HuH-7 (cell line): ENCODE measurements around the gene CLIP4.
A peak's percentile ranks its signal among the peaks of the same experiment; 100 is the strongest.

Source experiments
- DNase-seq: peaks from one replicate; pipeline ENCODE4 v3.0.0; 2011; ENCODE audit warnings: low spot score

Gene CLIP4

DNA sequence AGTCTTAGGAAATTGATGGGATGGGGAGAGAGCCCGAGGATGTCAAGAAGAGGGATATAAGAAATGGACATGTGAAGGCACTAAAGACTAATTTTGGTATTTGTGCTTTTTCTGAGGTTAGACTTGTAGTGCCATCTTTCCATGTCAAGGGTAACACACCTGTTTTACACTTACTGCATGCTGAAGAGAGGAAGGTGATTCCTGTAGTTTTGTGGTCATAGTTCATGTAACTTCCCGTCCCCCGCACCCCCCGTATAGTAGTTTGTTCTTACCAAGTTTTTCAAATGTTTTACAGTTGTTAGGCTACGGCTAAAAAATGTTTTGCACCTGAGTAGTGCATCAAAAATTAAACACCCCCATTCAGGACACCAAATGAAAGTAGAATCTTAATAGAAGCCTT, 73.8 kb downstream of the CLIP4 start:
- DNase-seq, result no peak

DNA sequence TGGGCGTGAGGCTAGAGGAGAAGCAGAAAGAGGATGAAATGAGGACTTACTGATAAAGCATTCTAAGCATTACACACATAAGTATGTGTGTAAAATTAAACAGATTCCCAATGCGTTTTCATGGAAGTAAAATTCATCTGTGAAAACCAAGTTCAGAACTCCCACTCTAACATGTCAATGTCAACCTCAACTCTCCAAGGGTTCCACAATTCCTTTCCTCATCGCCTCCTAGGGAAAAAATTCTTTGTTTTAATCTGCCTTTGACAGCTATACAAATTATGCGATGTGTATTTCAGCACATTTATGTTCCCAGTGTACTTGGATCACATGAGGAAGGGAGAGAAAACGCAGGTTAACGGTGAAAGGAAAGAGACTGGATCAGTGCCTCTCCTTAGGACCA, 76.6 kb downstream of the CLIP4 start:
- no peak for DNase-seq

DNA sequence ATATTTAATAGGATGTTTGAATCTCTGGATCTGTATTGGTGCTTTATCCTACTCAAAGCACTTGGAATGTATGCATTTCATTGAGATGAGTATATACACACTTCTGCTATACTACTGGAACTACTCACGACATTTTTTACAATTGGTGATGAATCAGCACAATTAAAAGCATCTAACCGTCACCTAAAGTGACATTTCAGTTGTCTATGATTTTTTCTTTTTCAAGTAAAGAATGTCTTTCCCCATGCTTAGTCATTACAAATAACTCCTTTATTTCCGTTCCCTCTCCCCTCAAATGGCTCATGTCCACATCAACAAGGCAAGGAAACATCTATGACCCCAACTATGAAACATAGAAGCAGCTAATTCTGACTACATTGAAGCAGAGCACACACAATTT, 77.3 kb downstream of the CLIP4 start:
- DNase-seq, result no peak

DNA sequence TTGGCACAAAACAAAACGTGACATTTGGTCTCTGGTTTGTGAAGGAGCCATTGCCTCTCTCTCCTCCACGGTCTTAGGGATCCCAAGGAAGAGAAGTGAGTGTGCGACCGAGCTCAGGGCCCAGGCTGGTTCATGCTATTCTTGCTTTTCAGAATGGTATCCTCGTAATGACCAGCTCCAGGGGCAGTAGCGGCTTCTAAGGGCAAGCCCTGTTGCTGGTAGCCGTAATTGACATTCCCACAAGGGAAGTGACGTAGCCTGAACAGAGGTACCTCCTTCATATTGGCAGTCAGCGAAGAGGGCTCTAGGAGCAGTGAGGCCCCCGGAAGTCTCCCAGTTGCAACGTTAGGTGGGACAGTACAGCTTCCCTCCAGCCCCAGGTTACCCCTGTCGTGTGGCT, 77.9 kb downstream of the CLIP4 start:
- no peak for DNase-seq

DNA sequence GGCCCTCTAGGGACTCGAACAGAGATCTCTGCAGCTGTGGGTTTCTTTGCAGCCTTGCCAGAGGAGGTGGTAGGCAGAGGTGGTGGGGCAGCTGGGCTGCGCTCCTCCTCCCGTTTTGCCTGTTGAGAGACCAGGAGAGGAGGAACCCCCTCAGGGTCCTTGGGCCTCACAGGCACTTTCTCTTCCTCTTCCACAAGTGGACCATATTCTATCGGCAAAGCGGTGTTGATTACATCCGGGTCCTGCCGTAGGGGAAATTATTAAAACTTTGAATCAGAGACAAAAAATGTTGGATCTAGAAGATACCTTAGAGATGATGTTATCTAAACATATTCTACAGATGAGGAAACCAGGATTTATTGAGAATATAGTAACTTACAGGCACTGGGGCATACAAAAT, 78.5 kb downstream of the CLIP4 start:
- no peak for DNase-seq

DNA sequence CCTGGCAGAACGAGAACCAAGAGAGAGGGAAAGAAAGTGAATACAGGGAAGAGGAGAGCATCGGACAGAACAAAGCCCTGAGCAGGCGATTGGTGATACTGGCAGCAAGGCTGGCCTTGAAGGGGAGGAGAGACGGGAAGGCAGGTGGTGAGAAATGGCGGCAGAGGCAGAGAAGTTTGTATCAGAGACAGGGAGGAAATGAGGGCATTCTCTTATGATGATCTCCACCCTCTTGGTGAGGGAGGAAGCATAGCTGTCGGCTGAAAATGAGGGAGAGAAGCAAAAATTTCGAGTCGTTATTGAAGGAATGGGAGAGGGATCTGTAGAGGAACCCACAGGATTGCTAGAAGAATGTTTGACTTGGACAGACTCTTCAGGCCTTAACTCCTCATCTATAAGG, 80.6 kb downstream of the CLIP4 start:
- DNase-seq, result no peak

DNA sequence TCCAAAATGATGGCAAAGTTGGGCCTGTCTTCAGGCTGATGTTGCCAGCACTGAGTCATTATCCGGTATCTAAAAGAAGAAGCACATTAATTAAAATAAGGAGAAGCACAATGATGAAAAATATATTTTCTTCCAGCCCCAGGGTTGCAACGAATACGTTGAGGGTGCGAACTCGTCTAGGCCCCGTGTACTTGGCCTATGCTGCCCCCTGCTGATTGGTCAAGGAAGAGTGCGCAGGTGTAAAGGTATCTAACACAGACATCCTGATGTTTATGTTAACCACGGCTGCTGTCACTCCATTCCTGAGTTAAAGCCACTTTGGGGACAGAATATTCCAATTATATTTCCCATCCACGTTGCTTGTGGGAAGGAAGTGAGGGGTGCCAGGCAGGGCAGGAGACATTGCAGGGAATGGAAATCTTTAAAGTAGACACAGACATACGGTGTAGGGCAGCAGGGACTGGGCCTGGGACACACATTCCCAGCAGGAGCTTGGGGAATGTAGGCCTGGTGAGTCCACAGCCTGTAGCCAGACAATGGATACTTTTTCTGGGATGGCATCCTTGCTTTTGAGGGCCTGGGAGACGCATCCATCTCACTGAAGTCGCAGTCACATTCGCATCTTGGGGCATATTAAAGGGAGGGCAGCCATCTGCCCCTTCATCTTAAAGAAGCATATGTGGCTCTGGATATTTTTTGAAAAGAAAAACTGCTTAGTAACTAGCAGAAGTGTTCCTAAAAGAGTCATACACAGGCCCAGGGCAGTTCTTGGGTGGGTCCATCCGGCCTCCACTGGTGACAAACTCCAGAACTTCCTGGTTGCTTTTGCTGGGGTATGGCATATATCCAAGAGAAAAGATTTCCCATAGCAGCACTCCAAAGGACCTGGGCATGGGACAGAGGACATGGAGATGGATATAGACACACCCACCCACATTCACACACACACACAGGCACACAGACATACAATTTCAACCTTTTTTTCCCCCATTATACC, 81.9 kb downstream of the CLIP4 start:
- peak; percentile 55 for DNase-seq

DNA sequence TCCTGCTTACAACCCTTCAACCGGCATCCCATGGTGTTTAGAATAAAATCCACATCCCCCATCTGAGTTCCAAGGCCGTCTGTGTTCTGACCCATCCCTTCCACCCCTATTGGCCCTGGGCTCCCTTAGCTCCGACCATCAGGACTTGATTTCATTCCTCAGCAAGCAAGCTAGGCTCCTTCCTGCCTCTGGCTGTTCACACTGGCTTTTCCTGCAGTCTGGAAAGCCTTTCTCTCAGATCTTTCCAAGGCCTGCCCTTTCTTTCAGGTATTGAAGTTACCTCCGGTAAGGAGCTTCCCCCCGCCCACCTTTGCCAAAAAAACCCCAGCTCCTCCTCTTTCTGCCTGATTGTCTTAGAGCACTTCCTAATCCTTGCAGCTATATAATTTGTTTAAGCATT, 86.8 kb downstream of the CLIP4 start:
- DNase-seq, result no peak

DNA sequence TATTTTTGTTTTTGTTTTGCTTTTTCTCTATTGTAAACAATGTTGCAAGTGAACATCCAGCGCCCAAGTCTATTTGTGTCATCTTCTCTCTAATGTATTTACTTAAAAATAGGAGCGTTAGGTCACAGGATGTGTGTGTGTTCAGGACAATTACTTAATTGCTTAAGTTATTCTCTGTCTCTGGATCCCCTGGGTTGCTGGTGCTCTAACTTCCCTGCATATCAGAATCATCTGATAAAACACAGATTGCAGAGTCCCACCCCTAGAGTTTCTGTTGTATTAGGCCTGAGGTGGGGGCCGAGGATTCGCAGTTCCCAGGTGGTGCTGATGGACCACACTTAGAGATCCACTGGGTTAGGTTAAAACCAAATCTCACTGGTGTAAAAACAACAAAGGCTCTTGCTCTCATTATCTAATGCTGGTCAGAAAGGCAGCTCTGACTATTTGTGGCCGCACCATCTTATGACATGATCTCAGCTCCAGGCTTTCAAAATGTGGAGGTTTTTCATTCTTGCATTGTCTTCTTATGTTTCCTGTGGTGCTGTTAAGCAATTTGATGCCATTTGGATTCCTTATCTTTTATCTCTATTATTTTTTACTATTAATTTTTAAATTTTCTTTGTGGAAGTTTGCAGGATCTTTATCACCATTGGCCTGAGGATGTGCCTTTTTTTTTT, 87.7 kb downstream of the CLIP4 start:
- DNase-seq, result no peak

DNA sequence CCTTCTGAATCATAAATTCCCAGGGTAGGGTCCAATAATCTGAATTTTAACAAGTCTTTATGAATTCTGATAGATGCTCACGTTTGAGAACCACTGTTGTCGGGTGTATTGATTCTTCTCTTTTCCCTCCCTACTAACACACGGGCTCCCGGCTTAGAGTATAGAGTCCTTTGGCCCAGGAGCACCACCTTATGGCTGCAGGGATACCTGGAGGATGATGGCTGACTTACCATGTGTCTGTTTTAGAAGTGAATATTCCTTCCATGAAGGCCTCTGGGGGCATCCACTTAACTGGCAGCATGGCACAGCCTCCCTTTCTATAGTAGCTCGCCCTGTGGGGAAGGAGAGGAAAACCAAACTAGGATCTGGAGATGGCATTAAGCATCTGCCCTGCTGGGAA, 91.7 kb downstream of the CLIP4 start:
- DNase-seq, result peak; percentile 15

DNA sequence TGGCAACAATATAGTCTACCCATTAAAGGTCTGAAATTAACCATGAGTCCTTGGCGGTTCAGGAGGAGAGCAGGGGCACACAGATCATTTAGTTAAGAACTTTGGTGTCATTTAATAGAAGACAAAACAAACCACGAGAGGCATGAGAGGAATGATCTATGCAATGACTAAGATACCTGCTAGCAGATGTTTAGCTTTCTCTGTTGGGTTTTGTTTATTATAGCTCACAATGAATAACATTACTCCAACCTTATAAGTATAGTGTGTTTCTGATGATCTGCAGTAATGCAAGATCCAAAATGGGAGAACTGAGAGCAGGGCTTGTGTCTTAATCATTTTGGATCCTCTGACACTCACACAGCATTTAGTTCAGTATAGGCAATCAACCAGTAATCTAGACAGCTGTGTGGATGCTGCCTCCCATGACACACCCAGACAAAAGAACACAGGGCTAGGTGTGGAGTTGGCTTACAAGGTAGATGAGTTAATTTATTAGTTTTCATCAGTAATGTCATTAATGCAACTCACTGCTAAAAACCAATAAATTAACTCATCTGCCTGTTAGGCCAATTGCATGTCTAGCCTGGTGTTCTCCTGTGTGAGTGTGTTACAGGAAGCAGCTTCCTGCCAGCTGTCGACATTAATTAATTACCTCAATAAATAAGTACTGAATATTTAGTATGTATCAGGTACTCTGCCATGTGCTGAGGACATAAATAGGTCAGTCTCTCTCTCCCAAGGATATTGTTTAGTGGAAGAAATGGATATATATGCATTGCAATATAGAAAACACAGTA, 92.3 kb downstream of the CLIP4 start:
- DNase-seq, result no peak

DNA sequence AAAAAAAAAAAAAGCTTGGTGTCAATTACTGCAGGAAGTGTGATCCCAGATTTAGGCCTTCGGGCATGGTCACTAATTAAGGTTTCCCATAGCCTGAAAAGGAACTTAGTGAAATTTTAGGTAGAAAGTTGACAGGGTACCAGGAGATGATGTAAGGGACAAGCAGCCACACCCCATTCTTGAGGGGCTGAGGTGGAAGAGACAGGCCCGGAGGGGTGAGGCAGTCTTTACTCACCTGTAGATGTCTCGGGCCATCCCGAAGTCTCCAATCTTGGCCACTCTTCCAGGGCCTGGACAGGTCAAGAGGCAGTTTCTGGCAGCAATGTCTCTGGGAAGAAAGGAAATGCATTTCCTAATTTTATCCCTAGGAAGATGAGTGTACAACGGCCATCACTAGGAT, 94.3 kb downstream of the CLIP4 start:
- DNase-seq, result no peak

DNA sequence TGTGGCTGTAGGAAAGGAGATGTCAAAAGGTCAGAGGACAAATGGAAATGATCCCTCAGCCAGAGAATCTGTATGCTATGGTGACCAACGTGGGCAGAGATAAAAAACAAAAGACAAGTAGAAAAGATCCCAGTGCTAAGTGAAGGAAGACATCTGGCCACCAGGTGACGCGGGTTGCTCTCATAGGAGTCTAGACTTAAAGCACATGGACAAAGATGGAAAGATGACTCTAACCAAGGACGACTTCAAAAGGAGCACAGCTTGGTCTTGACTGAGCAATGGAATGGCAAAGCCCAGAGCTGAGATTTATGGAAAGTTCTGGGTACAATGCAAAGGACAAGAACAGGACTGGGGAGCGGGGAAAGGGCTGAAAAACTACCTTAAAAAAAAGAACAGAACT, 96.8 kb downstream of the CLIP4 start:
- no peak for DNase-seq

DNA sequence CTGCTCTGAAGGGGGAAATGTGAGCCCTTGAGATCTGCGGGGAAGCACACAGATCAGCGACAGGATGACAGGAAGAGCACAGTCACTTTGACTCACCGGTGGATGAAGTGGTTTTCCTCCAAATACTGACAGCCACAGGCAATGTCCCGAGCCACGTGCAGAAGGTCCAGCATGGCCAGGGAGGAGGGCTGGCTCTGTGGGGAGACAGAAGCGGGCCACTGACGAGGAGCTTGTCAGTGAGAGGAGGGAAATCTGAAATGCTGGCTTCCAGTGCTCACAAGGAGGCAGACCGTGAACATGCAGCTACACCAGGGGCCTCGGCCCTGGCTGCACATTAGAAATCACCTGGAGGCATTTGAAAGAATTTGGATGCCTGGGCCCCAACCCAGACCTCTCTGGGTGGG, 98.7 kb downstream of the CLIP4 start:
- DNase-seq, result no peak

DNA sequence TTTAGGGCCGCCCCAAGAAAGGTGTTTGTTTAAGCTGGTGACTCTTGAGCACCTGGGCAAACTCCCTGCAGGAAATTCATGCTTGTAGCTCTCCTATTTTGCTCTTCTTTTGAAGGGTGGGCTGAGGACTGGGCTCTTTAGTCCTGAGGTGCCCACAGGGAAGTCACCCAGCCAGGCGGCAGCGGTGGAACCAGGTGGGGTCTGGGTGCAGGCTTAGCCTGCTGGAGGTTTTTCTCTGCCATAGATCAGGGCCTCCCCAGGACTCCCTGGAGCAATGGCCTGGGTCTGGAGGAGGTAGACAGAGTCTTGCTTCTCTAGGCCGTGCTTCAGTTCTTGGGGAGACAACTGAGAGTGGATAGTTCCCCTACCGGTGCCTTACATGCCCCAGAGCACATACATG, 99.9 kb downstream of the CLIP4 start:
- no peak for DNase-seq

DNA sequence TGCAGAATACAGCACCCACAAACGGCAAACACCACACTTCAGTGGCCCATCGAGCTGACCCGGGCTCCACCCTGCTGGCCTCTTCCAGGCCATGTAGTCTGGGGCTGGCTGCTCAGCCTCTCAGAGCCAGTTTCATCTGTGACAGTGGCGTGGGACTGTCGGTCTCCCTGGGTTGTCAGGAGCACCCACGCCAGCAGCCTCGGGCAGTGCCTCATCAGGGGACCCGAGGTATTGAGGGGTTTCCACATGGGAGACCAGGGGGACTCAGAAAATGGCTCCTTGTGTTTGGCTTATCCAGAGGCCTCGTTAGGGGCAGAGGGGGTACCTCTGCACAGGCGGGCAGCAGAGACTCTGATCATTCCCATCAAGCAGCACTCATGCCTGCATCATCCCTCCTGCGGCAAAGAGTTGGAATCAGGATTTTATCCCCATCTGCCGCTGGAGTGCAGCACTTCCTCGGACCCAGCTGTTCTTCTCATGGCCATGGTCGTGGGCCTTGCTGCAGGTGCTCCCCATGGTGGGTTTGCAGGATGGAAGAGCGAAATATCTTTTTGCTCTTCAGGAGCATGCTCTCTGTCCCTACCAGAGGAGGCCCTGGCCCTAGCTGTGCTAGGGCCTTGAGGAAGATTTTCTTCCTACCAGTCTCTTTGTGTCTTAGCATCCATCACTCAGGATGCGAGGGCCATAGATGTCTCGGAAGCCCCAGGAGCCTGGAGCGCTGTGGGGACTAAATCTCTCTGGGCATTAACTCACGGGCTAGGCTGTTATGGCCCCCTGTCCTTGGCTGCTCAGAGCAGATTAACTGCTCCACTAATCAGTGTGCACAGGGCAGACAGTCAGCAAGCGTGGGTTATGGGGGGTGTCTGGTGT, 100.8 kb downstream of the CLIP4 start:
- DNase-seq, result no peak

DNA sequence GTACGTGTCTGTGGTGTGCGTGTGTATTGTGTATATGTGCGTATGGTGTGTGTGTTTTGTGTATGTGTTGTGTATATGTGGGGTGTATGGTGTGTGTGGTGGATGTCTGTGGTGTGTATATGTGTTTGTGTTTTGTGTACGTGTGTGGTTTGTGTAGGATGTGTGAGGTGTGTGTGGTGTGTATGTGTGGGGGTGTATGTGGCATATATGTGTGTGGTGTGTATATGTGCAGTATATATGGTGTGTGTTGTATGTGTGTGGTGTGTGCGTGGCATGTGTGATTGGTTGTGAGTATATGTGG, 101.3 kb downstream of the CLIP4 start:
- no peak for DNase-seq

DNA sequence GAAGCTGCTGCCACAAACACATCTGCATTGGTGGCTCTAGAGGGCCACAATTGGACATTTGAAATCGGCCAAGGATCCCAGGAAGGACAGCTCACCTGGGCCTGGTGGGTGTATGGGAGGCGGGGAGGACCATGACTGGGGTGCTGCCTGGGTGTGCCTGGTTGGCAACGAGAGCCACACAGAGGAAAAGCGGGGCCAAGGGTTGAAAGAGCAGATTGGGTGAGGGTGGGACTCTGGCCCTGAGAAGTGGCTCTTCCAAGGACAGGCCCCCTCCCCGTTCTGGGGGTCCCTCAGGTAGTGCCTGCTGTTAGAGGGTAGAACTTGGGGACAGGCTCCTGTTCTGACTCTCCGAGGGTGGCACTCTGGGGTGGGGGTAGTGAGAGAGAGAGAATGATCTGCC, 102.9 kb downstream of the CLIP4 start:
- DNase-seq, result no peak

DNA sequence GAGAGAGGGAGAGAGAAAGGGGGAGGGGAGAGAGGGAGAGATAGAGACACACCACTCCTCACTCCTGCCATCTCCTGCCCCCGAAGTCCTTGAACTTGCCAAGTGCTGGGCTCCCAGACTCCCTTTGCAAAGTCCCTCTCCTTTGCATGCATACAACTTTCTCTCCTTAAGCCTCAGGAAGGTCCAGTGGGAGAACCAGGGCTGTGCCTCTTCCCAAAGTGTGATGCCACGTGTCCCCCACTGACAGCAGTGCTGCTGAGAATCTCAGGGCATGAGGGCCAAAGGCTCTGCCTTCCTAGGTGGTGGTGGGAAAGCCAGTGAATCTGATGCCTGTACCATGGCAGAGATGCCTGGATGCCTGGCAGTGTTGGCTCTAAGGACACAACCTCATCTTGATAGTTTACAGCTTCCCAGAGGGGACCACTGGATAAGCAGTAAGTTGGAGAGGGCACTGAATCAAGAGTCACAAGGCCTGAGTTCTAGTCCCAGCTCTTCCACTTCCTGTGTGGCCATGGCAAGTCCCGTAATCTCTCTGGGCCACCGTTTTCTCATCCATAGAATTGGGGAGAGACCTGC, 103.4 kb downstream of the CLIP4 start:
- no peak for DNase-seq

DNA sequence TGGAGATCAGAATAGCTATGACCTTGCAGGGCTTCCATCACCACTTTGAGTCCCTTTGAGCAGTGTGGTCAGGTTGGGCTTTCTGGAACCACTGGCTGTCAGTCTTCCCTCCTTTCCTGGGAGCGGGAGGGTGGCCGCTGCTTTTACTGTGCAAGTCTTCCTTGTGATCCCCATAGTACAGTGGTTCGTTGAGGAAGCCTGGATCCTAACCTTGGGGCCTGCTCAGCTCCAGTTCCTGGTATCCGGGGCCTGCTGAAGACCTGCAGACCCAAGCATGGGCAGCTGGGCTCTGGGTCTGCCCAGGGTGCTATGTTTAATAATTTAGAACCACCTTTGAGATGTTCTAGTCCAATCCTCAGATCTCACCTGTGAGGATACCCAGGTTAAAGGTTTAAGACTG, 104.2 kb downstream of the CLIP4 start:
- no peak for DNase-seq

DNA sequence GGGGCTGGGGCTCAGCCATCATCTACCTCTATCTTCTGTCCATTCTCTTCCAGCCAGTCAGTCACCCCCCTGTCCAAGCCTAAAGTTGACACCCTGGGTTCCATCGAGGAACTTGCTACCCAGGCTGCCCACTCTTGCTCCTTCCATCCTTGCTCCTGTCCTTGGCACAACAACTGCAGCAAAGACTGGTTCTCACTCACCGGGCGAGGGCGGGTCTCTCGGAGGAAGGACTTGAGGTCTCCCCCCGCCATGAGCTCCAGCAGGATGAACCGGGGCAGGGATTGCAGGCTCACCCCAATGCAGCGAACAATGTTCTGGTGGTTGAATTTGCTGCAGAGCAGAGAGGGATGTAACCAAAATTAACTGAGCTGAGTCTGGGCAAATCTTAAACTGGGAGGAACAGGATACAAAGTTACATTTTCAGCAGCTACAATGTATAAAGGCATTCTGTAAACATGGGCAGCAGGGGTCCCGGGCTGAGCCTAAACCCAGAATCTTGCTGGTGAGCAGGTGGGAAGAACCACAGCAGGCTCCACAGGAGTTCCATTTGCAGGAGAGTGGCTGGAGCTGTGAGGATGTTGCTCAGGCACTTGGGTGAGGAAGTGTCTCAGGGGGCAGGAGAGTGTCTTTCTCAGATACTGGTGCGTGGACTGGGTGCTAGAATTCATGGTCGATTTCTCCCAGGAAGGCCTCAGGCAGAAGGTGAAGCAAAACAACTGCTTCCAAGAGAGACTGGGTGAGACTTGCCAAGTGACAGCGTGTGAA, 105.5 kb downstream of the CLIP4 start:
- no peak for DNase-seq
